ENCODE measurements around the gene LPA.

The LPA gene

DNA sequence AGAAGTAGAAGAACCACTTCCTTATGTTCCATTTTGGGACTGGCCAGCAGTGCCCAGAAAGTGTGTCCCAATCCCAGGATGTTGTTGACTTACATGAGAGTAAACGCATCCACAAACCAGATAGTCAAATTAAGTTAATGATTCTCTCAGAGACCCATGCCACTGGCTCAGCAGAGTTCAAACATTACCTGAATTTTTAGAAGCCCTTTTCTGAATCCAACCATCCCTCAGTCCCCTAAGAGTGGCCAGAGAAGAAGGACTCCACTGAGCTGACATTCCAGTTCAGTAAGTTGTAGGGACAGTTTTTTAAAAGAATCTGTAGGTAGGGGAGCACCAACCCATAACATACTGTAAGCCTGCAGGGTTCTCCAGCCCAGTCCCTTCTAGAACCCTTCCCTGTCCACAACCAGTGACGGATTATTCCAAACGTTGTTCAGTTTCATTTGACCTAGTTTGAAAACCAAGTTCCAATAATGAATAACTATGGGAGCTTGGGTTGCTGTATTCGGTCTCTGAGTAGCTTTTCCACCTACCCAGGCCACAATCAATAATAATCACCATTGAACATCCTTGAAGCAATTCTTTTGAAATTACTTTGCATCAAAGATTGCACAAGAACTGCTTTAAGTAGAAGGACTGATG is 153.0 kb downstream of the LPA start:
- CTCF ChIA-PET: interaction anchor here (0.9 kb wide), 1 partner anchor 23 kb away, joined by 3 read pairs; no protein-coding TSS in a partner anchor

DNA sequence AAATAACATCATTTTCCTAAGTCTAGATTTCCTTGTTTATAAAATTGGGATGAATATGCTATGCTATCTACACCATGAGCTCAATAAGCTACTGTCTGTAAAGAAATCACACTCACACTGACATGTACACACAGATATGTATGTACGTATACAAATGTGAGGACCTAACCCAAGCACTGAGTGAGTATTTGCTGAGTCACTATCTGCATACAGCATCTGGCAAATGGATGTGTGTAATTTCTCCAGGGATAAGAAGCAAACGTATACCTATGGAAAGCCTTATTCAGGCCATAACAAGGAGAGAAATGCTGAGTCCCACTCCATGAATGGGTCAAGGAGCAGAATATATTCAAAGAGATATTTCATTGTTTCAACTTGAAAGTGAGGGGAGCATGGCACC is 153.9 kb downstream of the LPA start:
- TF ChIP-seq HDGF (IDR thresholded peaks at IDR 0.05; ENCODE audit: borderline replicate concordance) (no peak), SUZ12 (IDR thresholded peaks at IDR 0.05) (no peak), TARDBP (IDR thresholded peaks at IDR 0.05) (no peak), FOXM1 (IDR thresholded peaks at IDR 0.05; ENCODE audit: borderline replicate concordance) (no peak), ELF4 (IDR thresholded peaks at IDR 0.05) (no peak), LEF1 (IDR thresholded peaks at IDR 0.05; ENCODE audit: borderline replicate concordance) (no peak), FOXA1 (IDR thresholded peaks at IDR 0.05) (no peak), SP1 (IDR thresholded peaks at IDR 0.05) (no peak), FOXK2 (IDR thresholded peaks at IDR 0.05) (no peak), L3MBTL2 (conservative IDR thresholded peaks at IDR 0.05) (no peak), ZNF384 (IDR thresholded peaks at IDR 0.05) (no peak), BHLHE40 (IDR thresholded peaks at IDR 0.05; ENCODE audit: borderline replicate concordance) (no peak), ARNT (IDR thresholded peaks at IDR 0.05) (no peak), NFRKB (IDR thresholded peaks at IDR 0.05) (no peak), CTBP1 (IDR thresholded peaks at IDR 0.05; ENCODE audit: borderline replicate concordance) (no peak)
- TF ChIP-seq, protein P1, sequence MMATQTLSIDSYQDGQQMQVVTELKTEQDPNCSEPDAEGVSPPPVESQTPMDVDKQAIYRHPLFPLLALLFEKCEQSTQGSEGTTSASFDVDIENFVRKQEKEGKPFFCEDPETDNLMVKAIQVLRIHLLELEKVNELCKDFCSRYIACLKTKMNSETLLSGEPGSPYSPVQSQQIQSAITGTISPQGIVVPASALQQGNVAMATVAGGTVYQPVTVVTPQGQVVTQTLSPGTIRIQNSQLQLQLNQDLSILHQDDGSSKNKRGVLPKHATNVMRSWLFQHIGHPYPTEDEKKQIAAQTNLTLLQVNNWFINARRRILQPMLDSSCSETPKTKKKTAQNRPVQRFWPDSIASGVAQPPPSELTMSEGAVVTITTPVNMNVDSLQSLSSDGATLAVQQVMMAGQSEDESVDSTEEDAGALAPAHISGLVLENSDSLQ (IDR thresholded peaks at IDR 0.05): no peak
- ChIA-PET CTCF (no interaction called here), POLR2A (no interaction called here)
- DNase-seq (ENCODE audit: extremely low spot score): no peak

More for the DNA sequence above, 153.0 kb downstream of the LPA start:
- TF ChIP-seq HDGF (IDR thresholded peaks at IDR 0.05; ENCODE audit: borderline replicate concordance) (no peak), FOXM1 (IDR thresholded peaks at IDR 0.05; ENCODE audit: borderline replicate concordance) (no peak)
- DNase-seq (ENCODE audit: extremely low spot score): no peak
- POLR2A ChIA-PET: no interaction called here

DNA sequence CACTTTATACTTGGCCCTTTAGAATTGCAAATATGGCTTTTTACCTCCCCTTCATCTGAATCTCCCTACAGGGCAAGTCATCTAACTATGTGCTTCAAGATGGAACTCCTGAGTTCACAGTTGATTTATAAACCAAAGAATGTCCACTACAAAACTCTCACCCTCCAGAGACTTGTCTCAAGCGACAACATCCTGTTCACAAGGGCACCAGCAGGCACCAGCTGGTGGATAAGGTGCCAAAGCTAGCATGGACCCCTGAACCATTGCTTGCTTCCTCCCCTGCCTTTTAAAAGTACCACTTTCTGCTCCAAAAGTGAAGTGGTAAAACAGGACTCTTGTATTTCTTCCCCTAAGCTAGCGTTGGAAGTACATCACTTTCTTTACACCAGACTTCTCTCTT is 154.5 kb downstream of the LPA start:
- TF ChIP-seq L3MBTL2 (conservative IDR thresholded peaks at IDR 0.05): no peak
- no peak for TF ChIP-seq CTBP1 (IDR thresholded peaks at IDR 0.05; ENCODE audit: borderline replicate concordance)
- no peak for TF ChIP-seq ELF4 (IDR thresholded peaks at IDR 0.05)
- TF ChIP-seq ZNF384 (IDR thresholded peaks at IDR 0.05): no peak
- no peak for TF ChIP-seq LEF1 (IDR thresholded peaks at IDR 0.05; ENCODE audit: borderline replicate concordance)
- no peak for TF ChIP-seq FOXM1 (IDR thresholded peaks at IDR 0.05; ENCODE audit: borderline replicate concordance)
- TF ChIP-seq NFRKB (IDR thresholded peaks at IDR 0.05): no peak
- TF ChIP-seq TARDBP (IDR thresholded peaks at IDR 0.05): no peak
- CTCF ChIA-PET: interaction anchor here (0.7 kb wide), 1 partner anchor 1327 kb away, joined by 3 read pairs; no protein-coding TSS in a partner anchor
- no peak for DNase-seq (ENCODE audit: extremely low spot score)
- POLR2A ChIA-PET: no interaction called here

DNA sequence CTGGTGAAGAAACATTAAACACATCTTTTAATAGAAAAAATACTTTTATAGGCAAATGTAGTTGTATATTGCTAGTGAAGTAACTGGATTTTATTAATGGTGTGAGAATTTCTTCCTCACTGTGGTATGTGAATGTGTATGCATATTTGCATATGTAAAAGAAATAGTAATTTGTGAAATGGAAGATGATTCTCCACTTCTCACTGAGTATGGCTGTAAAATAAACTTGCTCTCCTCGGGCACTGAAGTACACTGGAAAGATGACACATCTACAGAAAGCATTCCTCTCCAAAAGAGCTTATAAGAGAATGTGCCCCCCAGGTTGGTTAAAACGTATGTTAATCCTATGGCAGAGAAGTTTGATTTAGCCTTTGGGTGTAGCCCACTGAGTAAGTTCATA is 155.5 kb downstream of the LPA start:
- no peak for DNase-seq (ENCODE audit: extremely low spot score)
- TF ChIP-seq FOXM1 (IDR thresholded peaks at IDR 0.05; ENCODE audit: borderline replicate concordance) (no peak), SUZ12 (IDR thresholded peaks at IDR 0.05) (no peak), BHLHE40 (IDR thresholded peaks at IDR 0.05; ENCODE audit: borderline replicate concordance) (no peak), SP1 (IDR thresholded peaks at IDR 0.05) (no peak), FOXK2 (IDR thresholded peaks at IDR 0.05) (no peak), ZNF384 (IDR thresholded peaks at IDR 0.05) (no peak), ARNT (IDR thresholded peaks at IDR 0.05) (no peak), CTBP1 (IDR thresholded peaks at IDR 0.05; ENCODE audit: borderline replicate concordance) (no peak), LEF1 (IDR thresholded peaks at IDR 0.05; ENCODE audit: borderline replicate concordance) (no peak), L3MBTL2 (conservative IDR thresholded peaks at IDR 0.05) (no peak), FOXA1 (IDR thresholded peaks at IDR 0.05) (no peak), TARDBP (IDR thresholded peaks at IDR 0.05) (no peak)
- CTCF ChIA-PET: no interaction called here
- POLR2A ChIA-PET: no interaction called here

DNA sequence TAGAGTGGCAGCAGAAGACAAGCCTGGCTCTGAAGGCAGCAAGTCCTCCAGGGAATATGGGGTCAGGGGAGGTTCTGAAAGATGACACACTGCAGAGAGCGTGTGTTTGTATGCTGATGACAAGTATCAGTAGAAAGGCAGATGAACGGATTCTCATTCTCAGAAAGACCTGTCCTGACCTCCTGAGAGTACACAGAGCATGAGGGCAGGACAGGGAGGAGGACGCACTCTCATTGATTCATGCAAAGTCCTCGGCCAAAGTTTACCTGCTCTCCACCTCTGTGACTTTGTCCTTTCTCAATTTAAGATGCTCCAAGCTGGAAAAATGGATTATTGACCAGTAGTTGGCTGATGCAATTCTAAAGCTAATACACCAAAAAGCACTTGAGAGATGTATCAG is 156.7 kb downstream of the LPA start:
- TF ChIP-seq ZNF384 (IDR thresholded peaks at IDR 0.05) (no peak), ARNT (IDR thresholded peaks at IDR 0.05) (no peak), SP1 (IDR thresholded peaks at IDR 0.05) (no peak), TARDBP (IDR thresholded peaks at IDR 0.05) (no peak), BHLHE40 (IDR thresholded peaks at IDR 0.05; ENCODE audit: borderline replicate concordance) (no peak), FOXM1 (IDR thresholded peaks at IDR 0.05; ENCODE audit: borderline replicate concordance) (no peak), NFRKB (IDR thresholded peaks at IDR 0.05) (no peak), L3MBTL2 (conservative IDR thresholded peaks at IDR 0.05) (no peak), HDGF (IDR thresholded peaks at IDR 0.05; ENCODE audit: borderline replicate concordance) (no peak)
- TF ChIP-seq, protein P1 (IDR thresholded peaks at IDR 0.05): no peak
- CTCF ChIA-PET: no interaction called here
- no peak for DNase-seq (ENCODE audit: extremely low spot score)
- POLR2A ChIA-PET: no interaction called here

DNA sequence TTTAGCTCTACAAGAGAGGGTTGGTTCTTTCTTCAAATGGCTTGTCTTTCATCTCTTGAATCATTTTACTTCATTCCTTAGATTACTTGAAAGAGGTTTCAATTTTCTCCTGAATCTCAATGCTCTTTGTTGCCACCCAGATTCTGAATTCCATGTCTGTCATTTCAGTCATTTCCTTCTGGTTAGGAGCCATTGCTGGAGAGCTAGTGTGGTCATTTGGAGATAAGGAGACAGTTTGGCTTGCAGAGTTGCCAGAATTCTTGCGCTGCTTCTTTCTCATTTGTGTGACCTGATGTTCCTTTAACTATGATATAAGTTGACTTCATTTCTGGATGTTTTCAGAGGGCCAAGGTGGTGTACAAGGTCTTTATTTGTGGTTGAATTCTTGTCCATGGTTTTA is 158.1 kb downstream of the LPA start:
- POLR2A ChIA-PET: no interaction called here
- no peak for DNase-seq (ENCODE audit: extremely low spot score)
- TF ChIP-seq CTBP1 (IDR thresholded peaks at IDR 0.05; ENCODE audit: borderline replicate concordance): no peak
- TF ChIP-seq NFRKB (IDR thresholded peaks at IDR 0.05): no peak
- no peak for TF ChIP-seq ELF4 (IDR thresholded peaks at IDR 0.05)
- TF ChIP-seq FOXK2 (IDR thresholded peaks at IDR 0.05): no peak
- TF ChIP-seq LEF1 (IDR thresholded peaks at IDR 0.05; ENCODE audit: borderline replicate concordance): no peak
- TF ChIP-seq BHLHE40 (IDR thresholded peaks at IDR 0.05; ENCODE audit: borderline replicate concordance): no peak
- no peak for TF ChIP-seq SUZ12 (IDR thresholded peaks at IDR 0.05)
- TF ChIP-seq, protein P1 (IDR thresholded peaks at IDR 0.05): no peak
- no peak for TF ChIP-seq ARNT (IDR thresholded peaks at IDR 0.05)
- TF ChIP-seq ZNF384 (IDR thresholded peaks at IDR 0.05): no peak
- no peak for TF ChIP-seq FOXM1 (IDR thresholded peaks at IDR 0.05; ENCODE audit: borderline replicate concordance)
- no peak for TF ChIP-seq HDGF (IDR thresholded peaks at IDR 0.05; ENCODE audit: borderline replicate concordance)
- no peak for TF ChIP-seq FOXA1 (IDR thresholded peaks at IDR 0.05)
- TF ChIP-seq SP1 (IDR thresholded peaks at IDR 0.05): no peak
- CTCF ChIA-PET: no interaction called here
